ENCODE measurements around the gene ZBTB18.

Gene ZBTB18

GRCh38 chr1:244092964-244093638 lies 42.0 kb downstream of the ZBTB18 start:
- no peak for DNase-seq (ENCODE audit: insufficient read length)
- no peak for FAIRE-seq
- no peak for TF ChIP-seq TAF1 (IDR thresholded peaks at IDR 0.05; ENCODE audit: borderline replicate concordance, low read depth, low read length)
- no peak for TF ChIP-seq POLR2A (IDR thresholded peaks at IDR 0.05; ENCODE audit: low read depth, low read length)
- no peak for TF ChIP-seq POLR2AphosphoS5 (IDR thresholded peaks at IDR 0.05; ENCODE audit: low read depth, low read length)

- FAIRE-seq (no peak), DNase-seq (ENCODE audit: insufficient read length) (no peak)
- TF ChIP-seq TAF1 (IDR thresholded peaks at IDR 0.05; ENCODE audit: borderline replicate concordance, low read depth, low read length) (no peak), POLR2AphosphoS5 (IDR thresholded peaks at IDR 0.05; ENCODE audit: low read depth, low read length) (no peak), POLR2A (IDR thresholded peaks at IDR 0.05; ENCODE audit: low read depth, low read length) (no peak)
Measured at GRCh38 chr1:244094880-244095528, 43.9 kb downstream of the ZBTB18 start.

DNA sequence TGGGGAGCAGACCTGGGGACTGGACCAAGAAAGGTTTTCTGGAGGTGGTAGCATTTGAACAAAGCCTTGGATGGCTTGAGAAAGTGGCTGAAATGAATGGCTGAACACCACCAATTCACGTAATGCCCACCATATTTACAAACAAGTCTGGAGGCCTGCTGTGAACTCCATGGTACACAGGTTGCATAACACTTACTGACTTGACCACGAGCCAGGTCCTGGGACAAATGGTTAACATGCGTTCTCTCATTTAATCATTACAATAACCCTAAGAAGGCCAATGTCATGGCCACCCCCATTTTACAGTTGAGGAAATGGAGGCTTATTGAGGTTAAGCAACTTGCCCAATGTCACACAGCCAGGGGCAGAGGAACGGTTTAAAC lies 44.4 kb downstream of the ZBTB18 start:
- no peak for FAIRE-seq
- no peak for TF ChIP-seq POLR2A (IDR thresholded peaks at IDR 0.05; ENCODE audit: low read depth, low read length)
- TF ChIP-seq POLR2AphosphoS5 (IDR thresholded peaks at IDR 0.05; ENCODE audit: low read depth, low read length) = no peak
- no peak for TF ChIP-seq TAF1 (IDR thresholded peaks at IDR 0.05; ENCODE audit: borderline replicate concordance, low read depth, low read length)
- DNase-seq (ENCODE audit: insufficient read length) = no peak

DNA sequence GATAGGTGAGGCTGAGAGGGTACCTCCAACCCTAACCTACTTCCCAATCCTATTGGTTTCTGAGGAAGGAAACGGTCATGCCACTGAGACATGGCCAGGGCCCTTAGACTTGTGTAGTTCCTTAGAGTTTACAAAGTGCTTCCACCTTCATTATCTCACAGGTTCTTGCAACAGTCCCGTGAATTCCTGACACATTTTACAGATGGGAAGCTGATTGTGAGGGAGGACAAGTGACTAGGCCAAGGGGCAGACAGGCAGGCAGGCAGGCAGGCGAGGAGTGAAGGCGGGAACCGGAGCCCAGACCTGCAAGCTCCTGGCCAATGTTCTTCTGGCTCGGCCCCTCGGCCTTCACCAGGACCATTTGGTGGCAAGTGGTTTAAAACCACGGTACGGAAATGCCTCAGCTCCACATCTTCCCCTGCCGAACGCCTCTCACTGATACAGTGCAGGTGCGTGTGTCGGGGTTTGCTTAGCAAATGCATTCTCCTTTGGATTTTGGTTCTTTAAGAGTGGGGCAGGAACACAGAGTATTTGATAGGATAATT lies 45.1 kb downstream of the ZBTB18 start:
- FAIRE-seq (no peak), DNase-seq (ENCODE audit: insufficient read length) (no peak)
- TF ChIP-seq TAF1 (IDR thresholded peaks at IDR 0.05; ENCODE audit: borderline replicate concordance, low read depth, low read length) = no peak
- no peak for TF ChIP-seq POLR2AphosphoS5 (IDR thresholded peaks at IDR 0.05; ENCODE audit: low read depth, low read length)
- TF ChIP-seq POLR2A (IDR thresholded peaks at IDR 0.05; ENCODE audit: low read depth, low read length) = no peak

- no peak for FAIRE-seq
- TF ChIP-seq POLR2A (IDR thresholded peaks at IDR 0.05; ENCODE audit: low read depth, low read length) (no peak), TAF1 (IDR thresholded peaks at IDR 0.05; ENCODE audit: borderline replicate concordance, low read depth, low read length) (no peak), POLR2AphosphoS5 (IDR thresholded peaks at IDR 0.05; ENCODE audit: low read depth, low read length) (no peak)
- no peak for DNase-seq (ENCODE audit: insufficient read length)
Measured at GRCh38 chr1:244096691-244097090, 45.6 kb downstream of the ZBTB18 start.

DNA sequence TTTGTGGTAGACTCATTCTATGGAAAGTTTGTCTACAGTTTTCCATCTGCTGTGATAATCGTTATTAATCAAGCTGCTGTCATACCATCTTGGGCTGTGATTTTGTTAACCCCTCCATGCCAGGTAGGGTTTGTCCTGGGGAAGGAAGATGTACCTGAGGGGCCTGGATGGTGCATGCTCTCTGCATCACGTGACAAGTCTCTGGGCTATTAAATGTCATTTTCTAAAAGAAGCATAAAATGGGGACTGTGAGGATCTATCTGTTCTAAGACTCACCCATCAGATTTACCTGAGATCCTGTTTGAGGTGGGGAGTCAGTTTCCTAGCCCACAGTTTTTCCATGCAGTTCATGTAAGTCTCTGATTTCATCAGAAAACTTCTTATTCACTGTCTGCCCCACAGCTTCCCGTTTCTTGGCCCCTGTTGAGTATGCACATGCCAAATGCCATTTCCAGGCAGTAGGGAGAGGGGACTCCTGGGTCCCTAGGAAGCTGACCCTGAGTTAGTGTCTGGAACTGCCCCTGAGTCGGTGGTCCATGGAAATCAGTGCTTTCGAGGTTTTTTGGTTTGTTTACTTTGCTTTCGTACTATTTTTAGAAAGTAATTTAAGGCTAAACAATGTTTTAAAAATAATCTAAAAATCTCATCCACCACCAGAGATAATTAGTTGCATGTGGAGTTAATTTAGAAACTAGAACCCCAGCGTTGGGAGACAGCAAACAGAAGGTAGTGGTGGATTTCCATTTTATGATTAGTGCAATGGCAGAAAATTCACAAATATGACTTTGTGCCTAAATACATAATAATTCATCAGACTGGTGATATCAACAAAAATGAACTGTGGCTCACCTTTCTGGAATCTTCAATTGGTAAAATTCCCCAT lies 46.7 kb downstream of the ZBTB18 start:
- TF ChIP-seq TAF1 (IDR thresholded peaks at IDR 0.05; ENCODE audit: borderline replicate concordance, low read depth, low read length) (no peak), POLR2AphosphoS5 (IDR thresholded peaks at IDR 0.05; ENCODE audit: low read depth, low read length) (no peak), POLR2A (IDR thresholded peaks at IDR 0.05; ENCODE audit: low read depth, low read length) (no peak)
- no peak for FAIRE-seq
- no peak for DNase-seq (ENCODE audit: insufficient read length)

GRCh38 chr1:244099258-244099930 lies 48.3 kb downstream of the ZBTB18 start:
- TF ChIP-seq TAF1 (IDR thresholded peaks at IDR 0.05; ENCODE audit: borderline replicate concordance, low read depth, low read length) (no peak), POLR2AphosphoS5 (IDR thresholded peaks at IDR 0.05; ENCODE audit: low read depth, low read length) (no peak), POLR2A (IDR thresholded peaks at IDR 0.05; ENCODE audit: low read depth, low read length) (no peak)
- FAIRE-seq (no peak), DNase-seq (ENCODE audit: insufficient read length) (no peak)

DNA sequence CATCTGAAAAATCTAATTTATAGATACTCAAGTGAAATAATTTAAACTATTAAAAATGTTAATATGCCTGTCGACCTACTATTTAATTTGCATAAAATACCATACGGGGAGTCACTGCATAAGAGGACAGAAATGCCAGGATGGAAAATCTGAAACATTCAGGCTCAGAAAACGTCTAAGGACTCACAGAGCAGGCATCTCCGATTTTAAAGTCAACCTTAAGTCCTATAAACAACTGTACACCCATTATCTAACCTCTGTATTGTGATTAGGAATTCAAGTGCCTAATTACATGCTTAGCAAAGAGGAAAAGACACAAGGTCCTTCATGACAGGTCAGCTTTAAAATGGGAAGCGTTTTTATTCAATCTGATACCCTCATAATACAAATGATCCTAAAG lies 49.2 kb downstream of the ZBTB18 start:
- TF ChIP-seq POLR2A (IDR thresholded peaks at IDR 0.05; ENCODE audit: low read depth, low read length) = no peak
- no peak for TF ChIP-seq POLR2AphosphoS5 (IDR thresholded peaks at IDR 0.05; ENCODE audit: low read depth, low read length)
- TF ChIP-seq TAF1 (IDR thresholded peaks at IDR 0.05; ENCODE audit: borderline replicate concordance, low read depth, low read length) = no peak
- no peak for FAIRE-seq
- DNase-seq (ENCODE audit: insufficient read length) = no peak

GRCh38 chr1:244100704-244101453 lies 49.8 kb downstream of the ZBTB18 start:
- no peak for TF ChIP-seq TAF1 (IDR thresholded peaks at IDR 0.05; ENCODE audit: borderline replicate concordance, low read depth, low read length)
- FAIRE-seq (no peak), DNase-seq (ENCODE audit: insufficient read length) (no peak)

DNA sequence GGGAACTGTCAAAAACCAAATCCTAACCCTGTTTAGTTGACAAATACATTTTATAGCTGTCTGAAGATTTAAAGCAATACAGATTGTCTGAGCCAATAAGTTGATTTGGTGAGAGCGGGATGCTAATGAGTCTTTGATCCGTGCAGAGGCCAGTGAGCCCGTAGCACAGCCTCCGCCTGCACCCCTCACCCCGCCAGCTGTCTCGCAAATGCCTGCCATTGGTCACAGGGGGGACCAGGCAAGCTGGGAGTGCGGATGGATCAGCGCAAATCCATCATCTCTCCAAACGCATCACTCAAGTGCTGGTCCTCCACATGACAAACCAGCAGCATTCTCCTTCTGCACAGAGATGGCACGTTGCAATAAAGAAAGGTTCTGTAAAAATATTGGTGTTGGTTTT lies 51.0 kb downstream of the ZBTB18 start:
- DNase-seq (ENCODE audit: insufficient read length) (no peak), FAIRE-seq (no peak)
- TF ChIP-seq POLR2AphosphoS5 (IDR thresholded peaks at IDR 0.05; ENCODE audit: low read depth, low read length) = no peak
- TF ChIP-seq TAF1 (IDR thresholded peaks at IDR 0.05; ENCODE audit: borderline replicate concordance, low read depth, low read length) = no peak
- TF ChIP-seq POLR2A (IDR thresholded peaks at IDR 0.05; ENCODE audit: low read depth, low read length) = no peak

All from GM12892 (cell line).